Gastroesophageal sphincter (tissue), 3 donors: ENCODE results near the gene CHRDL1.

Experiments used
- CTCF ChIP-seq, 4 experiments: fragments of 200-600 bp in 2 of 4; fragments of 450-650 bp in 2 of 4; sonication (generic) in 1 of 4; IDR thresholded peaks; one replicate each; pipeline ENCODE4 v1.5.1; 2017 to 2019; ENCODE audit warnings: antibody characterized with exemption in 4 of 4, mild to moderate bottlenecking in 2 of 4, moderate library complexity in 2 of 4
- POLR2A ChIP-seq, 2 donors: fragments of 450-650 bp; IDR thresholded peaks; one replicate each; pipeline ENCODE4 v1.6.1; 2017; ENCODE audit warnings: antibody characterized with exemption in 2 of 2, mild to moderate bottlenecking in 2 of 2, moderate library complexity in 1 of 2

- no peak for TF ChIP-seq CTCF (IDR thresholded peaks at IDR 0.05)
- TF ChIP-seq POLR2A (IDR thresholded peaks at IDR 0.05): no peak
Measured at GRCh38 chrX:110794601-110795000, 1.0 kb downstream of the CHRDL1 start.
